Adipose tissue (tissue), 3 donors: ENCODE measurements around the gene FSCN2. TPM values are rescaled to one million over a fixed set of nuclear protein-coding genes. Genes with fewer than 3 reads are reported as not detected.

Experiments used
- H3K27ac ChIP-seq: one replicate; pipeline ENCODE4 v1.5.1; 2013; ENCODE audit warnings: low read depth, low read length
- WGBS, 3 donors: extraction: QIAGEN DNeasy Blood & Tissue Kit; methylation state at CpG; one replicate each; pipeline ENCODE4 v1.1.7; 2013; 5-methylcytosine and 5-hydroxymethylcytosine counted together
- polyA plus RNA-seq, 3 donors: library from polyadenylated mRNA; stranded (reverse); fragments of 200-250 nt; gene quantifications; one replicate each; pipeline ENCODE4 v1.2.3, GENCODE V29; 2013
- donor health status: healthy with polysubstance abuse.
- donor health status: Bipolar disorder and iron deficiency.
- donor health status: healthy.

Gene FSCN2
- polyA plus RNA-seq, 3 donors: 0.21 to 4.9 (median 1.0) TPM

GRCh38 chr17:81489012-81489997 lies 38.9 kb upstream of the FSCN2 start:
- 74 to 85% (median 79%) methylated on average over 25 to 27 of the region's 27 CpGs for WGBS, 3 donors
- H3K27ac ChIP-seq: no peak overlapping the region

GRCh38 chr17:81489998-81490992 lies 37.9 kb upstream of the FSCN2 start:
- WGBS, 3 donors: 63 to 66% (median 65%) methylated on average over 14 of the region's 14 CpGs
- H3K27ac ChIP-seq: no peak overlapping the region

GRCh38 chr17:81491181-81491581 lies 37.0 kb upstream of the FSCN2 start:
- no peak overlapping the region for H3K27ac ChIP-seq
- WGBS, 3 donors: 53 to 62% (median 53%) methylated on average over 4 to 5 of the region's 5 CpGs

DNA sequence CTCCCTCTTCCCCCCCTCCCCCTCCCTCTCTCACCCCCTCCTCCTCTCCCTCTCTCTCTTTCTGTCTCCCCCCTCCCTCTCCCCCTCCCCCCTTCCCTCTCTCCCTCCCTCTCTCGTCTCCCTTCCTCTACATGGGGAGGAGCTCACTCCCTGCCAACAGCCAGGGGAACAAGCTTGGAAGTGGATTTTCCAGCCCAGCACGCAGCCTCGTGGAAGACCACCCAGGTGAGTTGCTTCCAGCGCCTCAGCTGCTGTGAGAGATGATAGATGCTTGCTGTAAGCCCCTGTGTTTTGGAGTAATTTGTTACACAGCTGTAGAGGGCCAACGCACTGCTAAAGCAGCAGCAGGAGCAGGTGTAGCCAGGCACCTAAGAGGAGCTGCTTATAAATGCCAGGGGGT lies 36.4 kb upstream of the FSCN2 start:
- WGBS, 3 donors: 24 to 38% (median 25%) methylated on average over 5 of the region's 5 CpGs
- H3K27ac ChIP-seq: no peak overlapping the region

GRCh38 chr17:81492202-81492601 lies 36.0 kb upstream of the FSCN2 start:
- WGBS, 3 donors: 62 to 74% (median 74%) methylated on average over 18 of the region's 18 CpGs
- H3K27ac ChIP-seq: no peak overlapping the region

DNA sequence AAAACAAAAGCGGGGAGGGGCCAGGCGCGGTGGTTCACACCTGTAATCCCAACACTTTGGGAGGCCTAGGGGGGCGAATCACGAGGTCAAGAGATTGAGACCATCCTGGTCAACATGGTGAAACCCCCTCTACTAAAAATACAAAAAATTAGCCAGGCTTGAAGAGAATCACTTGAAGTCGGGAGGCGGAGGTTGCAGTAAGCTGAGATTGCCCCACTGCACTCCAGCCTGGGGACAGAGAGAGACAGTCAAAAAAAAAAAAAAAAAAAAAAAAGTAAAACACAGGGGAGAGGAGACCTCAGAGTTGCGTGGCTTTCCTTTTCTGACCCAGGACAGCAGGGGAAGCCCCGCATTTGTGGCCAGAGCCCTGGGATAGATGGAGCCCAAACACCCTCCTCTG lies 35.5 kb upstream of the FSCN2 start:
- no peak overlapping the region for H3K27ac ChIP-seq
- 83 to 91% (median 85%) methylated on average over 9 of the region's 9 CpGs for WGBS, 3 donors

DNA sequence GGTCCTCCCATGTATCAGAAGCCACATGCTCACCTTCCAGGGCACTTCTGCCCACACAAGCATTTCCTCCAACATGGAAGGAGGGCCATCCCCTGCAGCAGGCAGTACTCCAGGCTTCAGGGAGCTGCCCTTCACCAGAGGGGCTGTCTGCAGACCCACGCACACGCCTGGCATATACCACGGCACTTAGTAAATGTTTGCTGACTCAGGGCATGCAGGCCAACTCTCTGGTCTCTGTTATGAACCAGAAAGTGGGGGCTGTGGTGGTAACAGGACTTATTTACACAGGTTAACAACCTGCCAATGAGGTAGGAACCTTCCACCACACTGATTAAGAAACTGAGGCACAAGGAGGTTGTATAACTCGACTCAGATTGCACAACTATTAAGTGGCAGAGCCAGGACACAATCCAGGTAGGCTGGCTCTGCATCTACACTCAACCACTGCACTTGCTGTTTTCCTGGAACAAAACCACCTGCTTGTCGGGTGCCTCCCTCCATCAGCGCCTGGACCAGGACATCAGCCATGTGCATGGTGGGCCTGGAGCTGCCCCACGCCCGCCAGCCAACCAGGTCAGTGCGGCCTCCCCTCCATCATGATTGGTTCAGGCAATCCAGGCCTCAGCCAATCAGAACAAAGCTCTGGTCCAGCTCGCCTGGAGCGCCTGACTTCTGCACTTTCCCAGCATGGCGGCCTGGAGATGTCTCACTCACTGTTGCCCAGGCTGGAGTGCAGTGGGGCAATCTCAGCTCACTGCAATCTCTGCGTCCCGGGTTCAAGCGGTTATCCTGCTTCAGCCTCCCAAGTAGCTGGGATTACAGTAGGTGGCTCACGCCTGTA lies 34.8 kb upstream of the FSCN2 start:
- WGBS, 3 donors: 87 to 88% (median 88%) methylated on average over 16 of the region's 16 CpGs
- H3K27ac ChIP-seq: no peak overlapping the region

- WGBS, 3 donors: 49 to 52% (median 49%) methylated on average over 8 of the region's 8 CpGs
- H3K27ac ChIP-seq: no peak overlapping the region
Observed at GRCh38 chr17:81494626-81495377, 33.4 kb upstream of the FSCN2 start.

DNA sequence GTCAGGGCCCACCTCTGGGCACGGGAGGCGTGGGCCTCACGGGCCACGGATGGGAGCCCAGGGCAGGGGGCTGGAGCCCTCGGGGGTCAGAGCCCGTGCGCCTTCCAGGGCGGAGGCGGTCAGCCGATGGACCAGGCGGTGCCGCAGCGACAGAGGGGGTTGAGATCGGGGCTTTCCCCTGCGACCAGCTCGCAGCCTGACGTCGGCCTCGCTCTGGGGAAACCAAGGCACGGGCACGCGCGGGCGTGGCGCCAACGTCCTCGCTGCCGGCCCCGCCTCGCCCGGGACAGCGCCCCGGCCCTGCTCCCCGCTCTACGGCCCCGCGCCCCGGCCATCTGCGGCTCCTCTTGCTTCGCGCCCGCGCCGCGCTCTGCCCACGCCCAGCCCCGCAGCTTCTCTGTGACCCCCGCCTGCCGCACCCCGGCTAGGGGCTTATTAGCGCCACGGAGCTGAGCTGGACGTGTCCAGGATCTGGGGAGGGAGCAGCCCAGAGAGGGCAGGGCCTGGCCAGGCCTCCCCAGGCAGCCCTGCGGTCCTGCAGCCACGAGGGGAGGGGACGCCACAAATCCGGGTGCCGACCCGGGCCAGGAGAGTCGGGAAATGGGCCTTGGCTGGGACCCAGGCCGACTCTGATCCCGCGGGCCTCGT lies 29.1 kb upstream of the FSCN2 start:
- H3K27ac ChIP-seq: no peak overlapping the region

DNA sequence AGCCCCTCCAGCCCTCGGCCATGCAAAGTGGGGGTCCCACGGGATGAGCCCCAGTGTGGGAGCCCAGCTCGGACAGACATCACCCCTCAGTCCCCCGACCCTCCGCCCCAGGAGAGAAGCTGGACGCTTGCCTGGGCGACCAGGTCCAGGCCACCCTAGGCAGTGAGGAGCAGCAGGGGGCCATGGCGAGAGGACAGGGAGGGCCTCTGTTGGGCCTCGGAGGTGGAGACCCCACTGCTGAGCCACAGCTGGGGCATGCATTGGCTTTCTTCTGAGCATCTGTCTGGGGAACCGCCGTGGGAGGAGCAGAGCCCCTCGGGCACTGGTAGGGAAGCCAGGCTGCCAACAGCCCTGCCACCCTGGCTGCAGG lies 28.6 kb upstream of the FSCN2 start:
- no peak overlapping the region for H3K27ac ChIP-seq
- WGBS, 3 donors: 60 to 85% (median 72%) methylated on average over 12 of the region's 12 CpGs

More for the DNA sequence above, 29.1 kb upstream of the FSCN2 start:
- WGBS, 3 donors: 63 to 68% (median 63%) methylated on average over 51 to 64 of the region's 64 CpGs

DNA sequence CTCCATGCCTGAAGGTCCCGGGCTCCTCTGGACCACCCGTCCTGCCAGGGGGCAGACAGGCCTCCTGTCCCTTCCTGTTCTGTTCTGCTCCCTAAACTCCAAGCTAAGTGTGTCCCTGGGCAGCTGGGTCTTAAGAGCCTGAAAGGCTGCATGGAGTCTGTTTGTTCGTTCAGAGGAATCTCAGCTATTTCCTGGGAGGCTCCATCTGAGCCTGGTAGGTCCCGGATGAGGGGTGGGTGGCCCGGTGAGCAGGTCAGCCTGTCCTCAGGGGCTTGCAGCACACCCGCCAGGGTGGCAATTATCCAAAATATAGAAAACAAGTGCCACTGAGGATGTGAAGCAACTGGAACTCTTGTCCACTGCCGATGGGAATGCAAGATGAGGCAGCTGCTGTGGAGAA lies 28.1 kb upstream of the FSCN2 start:
- no peak overlapping the region for H3K27ac ChIP-seq
- WGBS, 3 donors: 55 to 70% (median 66%) methylated on average over 7 of the region's 7 CpGs

DNA sequence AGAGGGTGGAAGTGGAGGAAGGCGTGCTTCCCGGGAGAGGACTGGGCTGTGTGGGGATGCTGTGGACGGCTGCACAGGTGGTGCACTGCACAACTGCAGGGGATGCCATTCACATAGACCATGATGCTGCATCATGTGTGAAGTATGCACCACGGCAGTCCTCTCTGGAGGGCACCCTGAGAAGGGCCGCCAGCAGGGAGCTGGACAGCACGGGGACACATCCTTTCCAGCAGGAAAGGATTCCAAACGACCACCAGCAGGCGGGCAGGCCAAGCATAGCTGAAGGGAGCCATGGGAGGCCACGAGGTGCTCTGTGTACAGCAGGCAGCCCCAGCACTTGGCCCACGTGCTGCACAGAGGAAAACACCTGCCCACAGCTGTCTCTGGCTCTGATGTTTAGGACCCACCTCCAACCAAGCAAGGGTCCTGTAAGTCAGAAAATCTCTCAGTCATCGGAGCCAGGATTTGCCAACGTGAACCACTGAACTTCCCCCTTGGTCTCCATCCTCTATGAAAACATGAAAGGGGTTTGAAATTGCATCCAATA lies 25.6 kb upstream of the FSCN2 start:
- WGBS, 3 donors: 62 to 74% (median 68%) methylated on average over 12 of the region's 12 CpGs
- H3K27ac ChIP-seq: no peak overlapping the region

GRCh38 chr17:81503619-81504018 lies 24.6 kb upstream of the FSCN2 start:
- no peak overlapping the region for H3K27ac ChIP-seq

- 63% methylated on average over 10 of the region's 10 CpGs for WGBS, 3 donors
- H3K27ac ChIP-seq: no peak overlapping the region
Observed at GRCh38 chr17:81508639-81509206, 19.5 kb upstream of the FSCN2 start.

- 16 to 22% (median 20%) methylated on average over 12 of the region's 12 CpGs for WGBS, 3 donors
Observed at GRCh38 chr17:81509207-81509971, 18.8 kb upstream of the FSCN2 start.

More at GRCh38 chr17:81509207-81509971, 18.8 kb upstream of the FSCN2 start:
- H3K27ac ChIP-seq: no peak overlapping the region
